ENCODE results near the gene CHMP3.

CHMP3 gene

DNA sequence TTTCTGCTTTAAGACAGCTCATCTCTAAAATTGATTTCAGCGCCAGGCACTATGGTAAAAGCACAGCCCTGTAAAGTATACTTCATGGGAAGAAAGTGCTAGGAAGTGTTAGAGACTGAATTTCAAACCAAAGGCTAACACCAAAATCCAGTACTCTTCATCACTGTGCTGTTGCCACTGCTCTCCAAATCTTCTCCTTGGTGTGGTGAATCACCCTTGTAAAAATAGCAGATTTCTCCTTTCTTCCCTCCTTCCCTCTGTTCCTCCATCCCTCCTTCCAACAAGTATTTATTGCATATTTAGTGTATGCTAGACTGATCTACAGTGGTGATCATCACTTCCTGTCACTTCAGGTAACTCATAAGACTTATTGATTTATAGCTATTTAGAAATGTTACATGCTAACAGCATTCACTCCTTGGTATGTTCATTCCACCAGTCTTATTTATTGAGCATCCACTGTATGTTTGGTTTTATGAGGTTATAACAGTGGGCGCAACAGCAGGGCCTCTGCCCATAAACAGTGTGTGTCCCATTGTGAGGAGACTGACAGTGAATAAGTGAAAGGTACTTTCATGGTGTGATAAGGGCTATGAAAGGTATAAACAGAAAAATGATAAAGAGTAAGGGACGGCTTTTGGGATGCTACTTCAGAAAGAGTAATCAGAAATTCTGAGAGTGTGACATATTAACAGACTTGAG, 102.0 kb downstream of the CHMP3 start:
- no peak for FAIRE-seq

DNA sequence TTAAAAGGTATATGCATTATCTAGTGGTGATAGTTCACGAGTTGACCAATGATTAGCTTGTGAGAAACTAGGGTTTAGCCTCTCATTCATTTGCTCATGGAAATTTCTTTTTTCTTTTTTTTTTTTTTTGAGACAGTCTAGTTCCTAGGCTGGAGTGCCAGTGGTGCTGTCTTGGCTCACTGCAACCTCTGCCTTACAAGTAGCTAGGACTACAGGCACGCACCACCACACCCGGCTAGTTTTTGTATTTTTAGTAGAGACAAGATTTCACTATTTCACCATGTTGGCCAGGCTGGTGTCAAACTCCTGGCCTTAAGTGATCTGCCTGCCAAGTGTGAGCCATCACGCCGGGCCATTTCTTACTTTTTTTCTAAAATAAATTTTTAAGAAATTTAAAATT, 108.1 kb downstream of the CHMP3 start:
- no peak for FAIRE-seq

DNA sequence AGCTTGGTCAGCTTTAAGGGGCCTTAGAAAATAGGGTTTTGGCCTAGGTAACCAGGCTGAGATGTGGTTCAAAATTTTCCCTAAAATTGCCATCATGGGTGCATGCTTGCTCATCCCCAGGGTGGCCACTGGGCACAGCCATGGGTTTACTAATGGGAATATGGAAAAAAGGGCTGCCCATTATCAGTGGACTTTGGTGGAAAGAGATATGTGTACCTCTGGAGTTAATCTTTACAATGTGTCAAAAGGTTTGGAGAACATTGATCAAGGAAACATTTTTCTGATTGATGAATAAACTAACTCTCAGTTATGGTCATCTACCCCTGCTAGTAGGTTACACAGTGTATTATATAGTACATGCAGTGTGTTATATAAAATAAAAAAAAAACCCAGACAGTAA, 109.0 kb downstream of the CHMP3 start:
- no peak for FAIRE-seq

DNA sequence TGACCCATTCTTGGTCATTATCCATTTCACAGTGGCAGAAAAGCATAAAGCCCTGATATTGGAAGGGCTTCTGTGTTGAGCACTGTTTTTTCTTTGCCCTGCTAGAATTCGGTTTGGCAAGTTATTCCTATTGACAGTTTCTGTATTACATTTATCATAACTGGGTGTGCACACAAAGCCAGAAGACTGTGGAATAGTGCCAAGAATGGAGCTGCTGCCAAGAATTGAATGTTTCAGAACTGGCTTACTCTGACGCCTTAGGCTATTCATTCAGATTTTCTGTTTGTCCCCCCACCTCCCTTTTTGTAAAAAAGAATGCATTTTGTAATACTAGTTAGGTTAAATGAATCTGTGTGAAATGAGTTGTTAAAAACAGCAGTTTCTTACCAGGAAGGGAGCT, 109.4 kb downstream of the CHMP3 start:
- no peak for FAIRE-seq
